BJ (cell line): Measurements from ENCODE around the gene ZBTB24. TPM values are rescaled to one million over a fixed set of nuclear protein-coding genes. Genes with fewer than 3 reads are reported as not detected.

Experiments used
- CTCF ChIA-PET: fragments of 350-600 bp; formaldehyde crosslinking; extraction: SDS; loops from one replicate; lab custom pipeline; 2021; ENCODE audit warnings: antibody characterized with exemption, inconsistent platforms; lab: Yijun Ruan, JAX
- POLR2A ChIA-PET: fragments of 300-600 bp; sonication (Branson Sonifier 250); formaldehyde crosslinking; extraction: SDS; loops from one replicate; lab custom pipeline; 2021; ENCODE audit warnings: antibody characterized with exemption; lab: Charles Lee
- DNase-seq: peaks from one replicate; pipeline ENCODE4 v3.0.0-alpha.2; 2011; ENCODE audit warnings: low read depth
- H3K27me3 ChIP-seq: 2 replicates; pipeline ENCODE4 v1.6.0; 2011; ENCODE audit warnings: low read length; ENCODE audit not compliant: control insufficient read depth, insufficient read depth
- H3K36me3 ChIP-seq: 2 replicates; pipeline ENCODE4 v1.5.1; 2011; ENCODE audit warnings: low read length; ENCODE audit not compliant: control insufficient read depth, insufficient read depth
- H3K4me3 ChIP-seq: 2 replicates; pipeline ENCODE4 v1.5.1; 2011; ENCODE audit warnings: low read depth, mild to moderate bottlenecking, control low read depth, low read length
- CTCF ChIP-seq: IDR thresholded peaks from 2 replicates; pipeline ENCODE4 v1.5.1; 2011; ENCODE audit warnings: low read depth, mild to moderate bottlenecking, control low read depth, inconsistent platforms, low read length, moderate library complexity; ENCODE audit not compliant: insufficient read depth
- polyA plus RNA-seq: library from polyadenylated mRNA; depleted of rRNA; stranded (reverse); fragments of >200 nt; gene quantifications from 2 replicates; pipeline ENCODE4 v1.2.3, GENCODE V29; 2011

The ZBTB24 gene
- polyA plus RNA-seq, 1 experiment: 3.0 TPM

- CTCF ChIA-PET: interaction anchor here (0.5 to 1.5 kb wide), 3 partner anchors 10 to 23 kb away, joined by 3 to 6 read pairs (median 4); no protein-coding TSS in a partner anchor
- no peak overlapping the region for H3K4me3 ChIP-seq
- no peaks in the 10 kb centered on the region for H3K27me3 ChIP-seq
- no peaks in the 10 kb centered on the region for H3K36me3 ChIP-seq
- POLR2A ChIA-PET: interaction anchor here (0.6 kb wide), 1 partner anchor 852 kb away, joined by 5 read pairs; no protein-coding TSS in a partner anchor
- TF ChIP-seq CTCF: no peak
- DNase-seq: no peak
Observed at GRCh38 chr6:109508166-109508860, 25.3 kb upstream of the ZBTB24 start.

DNA sequence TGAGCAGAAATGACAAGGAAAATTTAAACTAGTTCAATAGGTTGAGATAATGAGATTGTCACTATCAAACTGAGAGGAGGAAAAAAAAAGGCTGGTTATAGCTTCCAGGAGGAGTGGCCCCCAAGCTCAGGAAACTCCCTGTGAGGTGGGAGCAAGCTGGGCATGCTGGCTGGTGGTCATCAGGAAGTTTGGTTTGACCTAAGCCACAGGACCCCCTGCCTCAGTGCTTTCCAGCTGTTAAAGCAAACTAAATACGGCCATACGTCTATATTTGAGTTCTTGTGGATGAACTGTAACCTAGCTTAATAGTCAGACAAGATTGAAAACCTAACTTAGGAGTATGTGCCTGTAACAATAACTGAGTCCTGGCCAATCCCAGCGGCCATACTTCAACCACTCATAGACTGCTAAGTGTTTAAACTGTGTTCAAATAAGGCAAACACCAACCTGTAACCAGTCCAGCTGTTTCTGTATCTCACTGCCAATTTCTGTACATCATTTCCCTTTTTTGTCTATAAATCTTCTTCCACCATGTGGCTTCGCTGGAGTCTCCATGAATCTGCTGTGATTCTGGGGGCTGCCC lies 24.6 kb upstream of the ZBTB24 start:
- CTCF ChIA-PET: interaction anchor here (0.6 to 1.5 kb wide), 3 partner anchors 9 to 33 kb away, joined by 3 to 6 read pairs (median 4); no protein-coding TSS in a partner anchor

GRCh38 chr6:109506841-109507240 lies 23.8 kb upstream of the ZBTB24 start:
- ChIA-PET POLR2A (no interaction called here), CTCF (interaction anchor here (1.2 kb wide), 1 partner anchor 9 kb away, joined by 4 read pairs; no protein-coding TSS in a partner anchor)
- TF ChIP-seq CTCF: no peak
- Histone ChIP-seq H3K27me3 (no peaks in the 10 kb centered on the region), H3K36me3 (no peaks in the 10 kb centered on the region), H3K4me3 (no peak overlapping the region)
- DNase-seq: no peak

More for the DNA sequence above, 24.6 kb upstream of the ZBTB24 start:
- H3K27me3 ChIP-seq: no peaks in the 10 kb centered on the region
- DNase-seq: no peak
- POLR2A ChIA-PET: interaction anchor here (0.6 kb wide), 1 partner anchor 851 kb away, joined by 5 read pairs; no protein-coding TSS in a partner anchor
- no peak for TF ChIP-seq CTCF
- H3K36me3 ChIP-seq: no peaks in the 10 kb centered on the region
- no peak overlapping the region for H3K4me3 ChIP-seq

- ChIA-PET CTCF (no interaction called here), POLR2A (no interaction called here)
- no peak for DNase-seq
- no peak for TF ChIP-seq CTCF
- Histone ChIP-seq H3K27me3 (no peaks in the 10 kb centered on the region), H3K4me3 (no peak overlapping the region), H3K36me3 (no peaks in the 10 kb centered on the region)
Observed at GRCh38 chr6:109506314-109506713, 23.3 kb upstream of the ZBTB24 start.
